K562 (cell line): ENCODE data around the gene SENP7. TPM values are rescaled to one million over a fixed set of nuclear protein-coding genes. Genes with fewer than 3 reads are reported as not detected.

Experiments used
- EHMT2 ChIP-seq: fragments of 450-650 bp; IDR thresholded peaks from 2 replicates; pipeline ENCODE4 v1.6.1; 2018; ENCODE audit warnings: antibody characterized with exemption
- ETV5 ChIP-seq: sonication (generic); formaldehyde crosslinking; IDR thresholded peaks from 2 replicates; pipeline ENCODE4 v1.4.0; 2020; ENCODE audit warnings: low read depth, mild to moderate bottlenecking, missing genetic modification reagents
- FOSL1 ChIP-seq: fragments of 200-800 bp; sonication (Bioruptor generic); conservative IDR thresholded peaks from 2 replicates; pipeline ENCODE4 v1.6.1; 2016; ENCODE audit warnings: missing genetic modification characterization, missing compliant biosample characterization
- FOXJ2 ChIP-seq: fragments of 200-800 bp; sonication (Bioruptor generic); IDR thresholded peaks from 2 replicates; pipeline ENCODE4 v1.6.1; 2016; ENCODE audit warnings: missing genetic modification characterization, missing compliant biosample characterization
- FOXP1 ChIP-seq: sonication (generic); formaldehyde crosslinking; IDR thresholded peaks from 2 replicates; pipeline ENCODE4 v1.8.0; 2022; ENCODE audit warnings: mild to moderate bottlenecking, missing genetic modification reagents
- MCM3 ChIP-seq: fragments of 450-650 bp; IDR thresholded peaks from 2 replicates; pipeline ENCODE4 v1.6.1; 2016
- MYNN ChIP-seq, 2 experiments: sonication (generic); formaldehyde crosslinking in 1 of 2; IDR thresholded peaks; 2 replicates each; pipeline versions ENCODE4 v1.5.0 to v1.6.1; 2016 to 2020; ENCODE audit warnings: antibody characterized with exemption in 1 of 2, missing genetic modification reagents in 1 of 2
- POLR2B ChIP-seq: fragments of 450-650 bp; IDR thresholded peaks from 2 replicates; pipeline ENCODE4 v1.6.1; 2018; ENCODE audit warnings: low read depth; ENCODE audit not compliant: partially characterized antibody
- RBM15 ChIP-seq: fragments of 200-400 bp; formaldehyde crosslinking; IDR thresholded peaks from 2 replicates; pipeline ENCODE4 v1.6.1; 2018; ENCODE audit warnings: mild to moderate bottlenecking, low read length, moderate library complexity; ENCODE audit not compliant: insufficient read depth
- SIN3B ChIP-seq: fragments of 450-650 bp; IDR thresholded peaks from 2 replicates; pipeline ENCODE4 v1.6.1; 2017; ENCODE audit warnings: low read depth, mild to moderate bottlenecking, moderate library complexity
- SUPT5H ChIP-seq: fragments of 450-650 bp; IDR thresholded peaks from 2 replicates; pipeline ENCODE4 v1.6.1; 2016
- ZFP36 ChIP-seq: fragments of 150-350 bp; IDR thresholded peaks from 2 replicates; pipeline ENCODE4 v1.6.1; 2018; ENCODE audit warnings: low read length, low read depth; ENCODE audit not compliant: partially characterized antibody
- ZNF121 ChIP-seq: sonication (generic); formaldehyde crosslinking; conservative IDR thresholded peaks from 2 replicates; pipeline ENCODE4 v1.8.0; 2022; ENCODE audit warnings: missing genetic modification reagents
- ZNF175 ChIP-seq: fragments of 200-800 bp; sonication (Bioruptor generic); IDR thresholded peaks from 2 replicates; pipeline ENCODE4 v1.6.1; 2016; ENCODE audit warnings: low read depth, mild to moderate bottlenecking, missing genetic modification characterization, missing compliant biosample characterization
- ZNF23 ChIP-seq: fragments of 250-450 bp; sonication (Bioruptor Pico); IDR thresholded peaks from 2 replicates; pipeline ENCODE4 v1.4.0; 2020; ENCODE audit warnings: mild to moderate bottlenecking
- ZNF239 ChIP-seq: fragments of 250-450 bp; sonication (Bioruptor Pico); IDR thresholded peaks from 2 replicates; pipeline ENCODE4 v1.4.0; 2020; ENCODE audit warnings: mild to moderate bottlenecking
- ZNF79 ChIP-seq: fragments of 250-450 bp; sonication (Bioruptor Pico); IDR thresholded peaks from 2 replicates; pipeline ENCODE4 v1.4.0; 2020; ENCODE audit warnings: low read depth, mild to moderate bottlenecking, moderate library complexity
- polyA plus RNA-seq, 8 experiments: library from polyadenylated mRNA; depleted of rRNA in 4 of 8; stranded (reverse) in 5 of 8; unstranded in 3 of 8; fragments of >200 nt; fragmentation: Nextera tagmentation in 2 of 8; fragmentation: Illumina TruSeq in 1 of 8; extraction: Ambion mirVana in 2 of 8; extraction: Trizol in 1 of 8; gene quantifications; 2 replicates each; pipeline versions ENCODE4 v1.2.1 to v1.2.3, GENCODE V29; 2011 to 2014; ENCODE audit warnings: inconsistent platforms in 1 of 8, missing spikeins in 1 of 8
- total RNA-seq, 7 experiments: library from RNA; depleted of rRNA in 6 of 7; stranded (reverse); fragments of >200 nt in 6 of 7; fragmentation: Illumina TruSeq in 2 of 7; extraction: Trizol in 2 of 7; gene quantifications; 2 replicates each; pipeline versions ENCODE4 v1.2.1 to v1.2.3, GENCODE V29; 2011 to 2021; ENCODE audit warnings: low replicate concordance in 1 of 7
- TF ChIP-seq, protein P1 (sequence below): fragments of 200-800 bp; sonication (Bioruptor generic); IDR thresholded peaks from 2 replicates; pipeline ENCODE4 v1.6.1; 2017; ENCODE audit warnings: missing genetic modification characterization, missing compliant biosample characterization
- TF ChIP-seq, protein P2 (sequence below): fragments of 250-450 bp; sonication (Bioruptor Pico); IDR thresholded peaks from 2 replicates; pipeline ENCODE4 v1.8.0; 2022; ENCODE audit warnings: inconsistent platforms, mild to moderate bottlenecking, moderate library complexity, borderline replicate concordance
- TF ChIP-seq, protein P3 (sequence below): fragments of 250-450 bp; sonication (Bioruptor Pico); IDR thresholded peaks from 2 replicates; pipeline ENCODE4 v1.8.0; 2022; ENCODE audit warnings: inconsistent platforms
- TF ChIP-seq, protein P4 (sequence below): fragments of 200-800 bp; sonication (Bioruptor generic); IDR thresholded peaks from 2 replicates; pipeline ENCODE4 v1.6.1; 2017; ENCODE audit warnings: missing genetic modification characterization, missing compliant biosample characterization
- TF ChIP-seq, protein P5 (sequence below): fragments of 450-650 bp; IDR thresholded peaks from one replicate; pipeline ENCODE4 v1.6.1; 2018; ENCODE audit warnings: mild to moderate bottlenecking, moderate library complexity; ENCODE audit not compliant: partially characterized antibody

The SENP7 gene
- total and polyA plus RNA-seq, 9 of the 15 experiments (the other 6 are each of a cell fraction or from before 2014, with no cell fraction given), result 4.1 to 21.9 (median 10.7) TPM

DNA sequence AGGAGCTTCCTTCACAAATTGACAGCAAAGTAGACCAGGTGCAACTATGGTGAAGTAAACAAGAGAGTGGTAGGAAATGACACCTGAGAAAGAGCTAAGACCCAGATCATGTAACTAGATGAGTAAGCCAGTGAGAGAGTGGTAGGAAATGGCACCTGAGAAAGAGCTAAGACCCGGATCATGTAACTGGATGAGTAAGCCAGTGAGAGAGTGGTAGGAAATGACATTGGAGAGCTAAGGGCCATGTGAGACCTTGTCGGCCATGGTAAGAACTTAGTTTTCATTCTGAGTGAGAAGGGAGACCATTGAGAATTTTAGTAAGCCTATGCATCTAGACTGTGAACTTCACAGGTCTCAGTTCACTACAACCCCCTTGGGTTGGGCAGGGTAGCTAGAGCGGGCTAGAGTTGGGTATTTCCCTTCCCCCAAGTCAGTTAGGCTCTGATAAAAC, 5.4 kb upstream of the SENP7 start (continued):
- TF ChIP-seq FOXP1 (CRISPR knock-in tag) (no peak), ZNF175 (CRISPR knock-in tag) (0 out of 2 replicates have a peak, but pooled peaks have one; percentile 55), ETV5 (CRISPR knock-in tag) (no peak), RBM15 (no peak), SIN3B (no peak), ZNF121 (CRISPR knock-in tag) (no peak), SUPT5H (no peak), MCM3 (no peak), ZNF239 (no peak), POLR2B (no peak), ZNF23 (CRISPR knock-in tag) (no peak), ZNF79 (CRISPR knock-in tag) (no peak), FOSL1 (peak; percentile 70), MYNN (IDR thresholded peaks at IDR 0.05) (peak; percentile 14; the same call in 1 of the 2 replicates), MYNN (CRISPR knock-in tag; IDR thresholded peaks at IDR 0.05) (no peak), FOXJ2 (no peak), ZFP36 (no peak), EHMT2 (0 out of 2 replicates have a peak, but pooled peaks have one; percentile 45)
- TF ChIP-seq, protein P1, sequence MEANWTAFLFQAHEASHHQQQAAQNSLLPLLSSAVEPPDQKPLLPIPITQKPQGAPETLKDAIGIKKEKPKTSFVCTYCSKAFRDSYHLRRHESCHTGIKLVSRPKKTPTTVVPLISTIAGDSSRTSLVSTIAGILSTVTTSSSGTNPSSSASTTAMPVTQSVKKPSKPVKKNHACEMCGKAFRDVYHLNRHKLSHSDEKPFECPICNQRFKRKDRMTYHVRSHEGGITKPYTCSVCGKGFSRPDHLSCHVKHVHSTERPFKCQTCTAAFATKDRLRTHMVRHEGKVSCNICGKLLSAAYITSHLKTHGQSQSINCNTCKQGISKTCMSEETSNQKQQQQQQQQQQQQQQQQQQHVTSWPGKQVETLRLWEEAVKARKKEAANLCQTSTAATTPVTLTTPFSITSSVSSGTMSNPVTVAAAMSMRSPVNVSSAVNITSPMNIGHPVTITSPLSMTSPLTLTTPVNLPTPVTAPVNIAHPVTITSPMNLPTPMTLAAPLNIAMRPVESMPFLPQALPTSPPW (CRISPR knock-in tag), result peak; percentile 6; the same call in 1 of the 2 replicates
- TF ChIP-seq, protein P2, sequence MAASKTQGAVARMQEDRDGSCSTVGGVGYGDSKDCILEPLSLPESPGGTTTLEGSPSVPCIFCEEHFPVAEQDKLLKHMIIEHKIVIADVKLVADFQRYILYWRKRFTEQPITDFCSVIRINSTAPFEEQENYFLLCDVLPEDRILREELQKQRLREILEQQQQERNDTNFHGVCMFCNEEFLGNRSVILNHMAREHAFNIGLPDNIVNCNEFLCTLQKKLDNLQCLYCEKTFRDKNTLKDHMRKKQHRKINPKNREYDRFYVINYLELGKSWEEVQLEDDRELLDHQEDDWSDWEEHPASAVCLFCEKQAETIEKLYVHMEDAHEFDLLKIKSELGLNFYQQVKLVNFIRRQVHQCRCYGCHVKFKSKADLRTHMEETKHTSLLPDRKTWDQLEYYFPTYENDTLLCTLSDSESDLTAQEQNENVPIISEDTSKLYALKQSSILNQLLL, result no peak
- TF ChIP-seq, protein P3, sequence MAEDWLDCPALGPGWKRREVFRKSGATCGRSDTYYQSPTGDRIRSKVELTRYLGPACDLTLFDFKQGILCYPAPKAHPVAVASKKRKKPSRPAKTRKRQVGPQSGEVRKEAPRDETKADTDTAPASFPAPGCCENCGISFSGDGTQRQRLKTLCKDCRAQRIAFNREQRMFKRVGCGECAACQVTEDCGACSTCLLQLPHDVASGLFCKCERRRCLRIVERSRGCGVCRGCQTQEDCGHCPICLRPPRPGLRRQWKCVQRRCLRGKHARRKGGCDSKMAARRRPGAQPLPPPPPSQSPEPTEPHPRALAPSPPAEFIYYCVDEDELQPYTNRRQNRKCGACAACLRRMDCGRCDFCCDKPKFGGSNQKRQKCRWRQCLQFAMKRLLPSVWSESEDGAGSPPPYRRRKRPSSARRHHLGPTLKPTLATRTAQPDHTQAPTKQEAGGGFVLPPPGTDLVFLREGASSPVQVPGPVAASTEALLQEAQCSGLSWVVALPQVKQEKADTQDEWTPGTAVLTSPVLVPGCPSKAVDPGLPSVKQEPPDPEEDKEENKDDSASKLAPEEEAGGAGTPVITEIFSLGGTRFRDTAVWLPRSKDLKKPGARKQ, result no peak
- TF ChIP-seq, protein P4, sequence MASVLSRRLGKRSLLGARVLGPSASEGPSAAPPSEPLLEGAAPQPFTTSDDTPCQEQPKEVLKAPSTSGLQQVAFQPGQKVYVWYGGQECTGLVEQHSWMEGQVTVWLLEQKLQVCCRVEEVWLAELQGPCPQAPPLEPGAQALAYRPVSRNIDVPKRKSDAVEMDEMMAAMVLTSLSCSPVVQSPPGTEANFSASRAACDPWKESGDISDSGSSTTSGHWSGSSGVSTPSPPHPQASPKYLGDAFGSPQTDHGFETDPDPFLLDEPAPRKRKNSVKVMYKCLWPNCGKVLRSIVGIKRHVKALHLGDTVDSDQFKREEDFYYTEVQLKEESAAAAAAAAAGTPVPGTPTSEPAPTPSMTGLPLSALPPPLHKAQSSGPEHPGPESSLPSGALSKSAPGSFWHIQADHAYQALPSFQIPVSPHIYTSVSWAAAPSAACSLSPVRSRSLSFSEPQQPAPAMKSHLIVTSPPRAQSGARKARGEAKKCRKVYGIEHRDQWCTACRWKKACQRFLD (CRISPR knock-in tag), result peak; percentile 58; the same call in 1 of the 2 replicates
- TF ChIP-seq, protein P5, sequence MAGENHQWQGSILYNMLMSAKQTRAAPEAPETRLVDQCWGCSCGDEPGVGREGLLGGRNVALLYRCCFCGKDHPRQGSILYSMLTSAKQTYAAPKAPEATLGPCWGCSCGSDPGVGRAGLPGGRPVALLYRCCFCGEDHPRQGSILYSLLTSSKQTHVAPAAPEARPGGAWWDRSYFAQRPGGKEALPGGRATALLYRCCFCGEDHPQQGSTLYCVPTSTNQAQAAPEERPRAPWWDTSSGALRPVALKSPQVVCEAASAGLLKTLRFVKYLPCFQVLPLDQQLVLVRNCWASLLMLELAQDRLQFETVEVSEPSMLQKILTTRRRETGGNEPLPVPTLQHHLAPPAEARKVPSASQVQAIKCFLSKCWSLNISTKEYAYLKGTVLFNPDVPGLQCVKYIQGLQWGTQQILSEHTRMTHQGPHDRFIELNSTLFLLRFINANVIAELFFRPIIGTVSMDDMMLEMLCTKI, result no peak
